Nephron (organoid): ENCODE measurements around the gene NAGK.
A peak's percentile ranks its signal among the peaks of the same experiment; 100 is the strongest.

Source experiments
- H3K27ac Mint-ChIP-seq, 3 experiments: 2 replicates each; pipeline ENCODE4 v1.8.0; 2020; ENCODE audit warnings: mixed read lengths in 3 of 3, mild to moderate bottlenecking in 2 of 3, moderate library complexity in 1 of 3
- H3K27me3 Mint-ChIP-seq: 2 replicates; pipeline ENCODE4 v1.8.0; 2021; ENCODE audit warnings: low read depth, mild to moderate bottlenecking, moderate library complexity, mixed read lengths
- H3K36me3 Mint-ChIP-seq: 2 replicates; pipeline ENCODE4 v1.8.0; 2020; ENCODE audit warnings: low read depth, mixed read lengths
- H3K4me1 Mint-ChIP-seq: 2 replicates; pipeline ENCODE4 v1.8.0; 2020; ENCODE audit warnings: mixed read lengths
- H3K4me3 Mint-ChIP-seq, 3 experiments: 2 replicates each; pipeline ENCODE4 v1.8.0; 2020; ENCODE audit warnings: mild to moderate bottlenecking in 3 of 3, mixed read lengths in 3 of 3, moderate library complexity in 2 of 3
- H3K9me3 Mint-ChIP-seq: 2 replicates; pipeline ENCODE4 v1.8.0; 2020; ENCODE audit warnings: mixed read lengths
- TF ChIP-seq, protein P1 (sequence below), 3 experiments: fragments of 200-600 bp; sonication (generic); IDR thresholded peaks; one replicate each; pipeline ENCODE4 v1.5.0; 2021; ENCODE audit warnings: antibody characterized with exemption in 3 of 3; ENCODE audit not compliant: unreplicated experiment in 3 of 3

NAGK gene

DNA sequence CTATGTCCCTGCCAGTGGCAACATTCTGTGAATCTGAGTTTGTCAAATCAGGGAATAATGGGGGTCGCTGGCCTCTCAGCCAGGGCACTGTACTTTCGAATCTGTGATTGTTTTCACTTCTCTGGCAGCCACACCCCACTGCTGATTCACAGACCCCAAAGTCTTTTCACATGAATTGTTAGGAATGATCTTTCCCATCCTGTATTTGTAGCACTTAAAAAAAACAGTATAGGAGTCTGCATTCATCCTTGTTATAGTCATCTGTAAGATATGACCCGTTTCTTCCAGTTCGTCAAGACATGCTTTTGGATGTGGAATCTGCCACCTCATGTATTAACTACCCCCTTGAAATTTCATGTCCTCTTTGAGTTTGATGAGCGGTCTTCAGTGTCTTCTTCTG is 928 bp downstream of the NAGK start:
- H3K27ac Mint-ChIP-seq: peak overlapping the region; percentile 88 to 98 (median 98)
- TF ChIP-seq, protein P1, sequence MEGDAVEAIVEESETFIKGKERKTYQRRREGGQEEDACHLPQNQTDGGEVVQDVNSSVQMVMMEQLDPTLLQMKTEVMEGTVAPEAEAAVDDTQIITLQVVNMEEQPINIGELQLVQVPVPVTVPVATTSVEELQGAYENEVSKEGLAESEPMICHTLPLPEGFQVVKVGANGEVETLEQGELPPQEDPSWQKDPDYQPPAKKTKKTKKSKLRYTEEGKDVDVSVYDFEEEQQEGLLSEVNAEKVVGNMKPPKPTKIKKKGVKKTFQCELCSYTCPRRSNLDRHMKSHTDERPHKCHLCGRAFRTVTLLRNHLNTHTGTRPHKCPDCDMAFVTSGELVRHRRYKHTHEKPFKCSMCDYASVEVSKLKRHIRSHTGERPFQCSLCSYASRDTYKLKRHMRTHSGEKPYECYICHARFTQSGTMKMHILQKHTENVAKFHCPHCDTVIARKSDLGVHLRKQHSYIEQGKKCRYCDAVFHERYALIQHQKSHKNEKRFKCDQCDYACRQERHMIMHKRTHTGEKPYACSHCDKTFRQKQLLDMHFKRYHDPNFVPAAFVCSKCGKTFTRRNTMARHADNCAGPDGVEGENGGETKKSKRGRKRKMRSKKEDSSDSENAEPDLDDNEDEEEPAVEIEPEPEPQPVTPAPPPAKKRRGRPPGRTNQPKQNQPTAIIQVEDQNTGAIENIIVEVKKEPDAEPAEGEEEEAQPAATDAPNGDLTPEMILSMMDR (IDR thresholded peaks at IDR 0.05; ENCODE audit: unreplicated experiment in 3 of 3): no peak
- peak overlapping the region; percentile 90 to 94 (median 93) for H3K4me3 Mint-ChIP-seq
- H3K9me3 Mint-ChIP-seq: no peaks in the 10 kb centered on the region
- H3K36me3 Mint-ChIP-seq: peaks cover 32% of the 10 kb centered on the region
- H3K27me3 Mint-ChIP-seq: no peaks in the 10 kb centered on the region
- peaks cover 25% of the 10 kb centered on the region for H3K4me1 Mint-ChIP-seq

DNA sequence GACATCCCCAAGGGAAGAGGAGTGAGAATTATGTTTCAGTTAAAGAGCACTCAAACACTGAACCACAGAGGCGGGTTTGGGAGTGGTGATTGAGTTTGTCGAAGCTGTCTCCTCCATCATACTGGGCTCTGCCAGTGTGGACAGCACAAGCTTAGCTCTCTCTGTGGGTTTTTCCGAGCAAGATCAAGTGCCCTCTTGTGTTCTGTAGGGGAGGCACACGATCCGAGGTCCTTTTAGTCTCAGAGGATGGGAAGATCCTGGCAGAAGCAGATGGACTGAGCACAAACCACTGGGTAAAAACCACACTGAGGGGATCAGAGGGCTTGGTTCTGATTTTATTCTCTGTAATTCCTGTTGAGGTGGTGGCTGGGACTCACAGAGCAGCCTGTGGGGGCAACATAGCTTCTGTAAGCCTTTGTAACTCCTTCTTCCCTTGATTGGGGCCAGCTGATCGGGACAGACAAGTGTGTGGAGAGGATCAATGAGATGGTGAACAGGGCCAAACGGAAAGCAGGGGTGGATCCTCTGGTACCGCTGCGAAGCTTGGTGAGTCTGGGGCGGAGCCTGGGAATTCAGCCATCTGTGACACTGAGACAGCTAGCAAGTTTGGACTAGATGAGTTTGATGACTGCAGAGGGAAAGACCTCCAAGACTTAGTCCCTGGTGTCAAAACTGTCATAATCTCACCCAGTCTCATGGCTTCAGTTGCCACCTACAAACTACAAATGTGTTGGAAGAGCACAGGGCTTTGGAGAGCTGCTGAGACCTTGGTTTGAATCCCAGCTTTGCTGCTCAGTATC is 2.0 kb downstream of the NAGK start:
- Mint-ChIP-seq H3K36me3 (peaks cover 37% of the 10 kb centered on the region), H3K4me3 (peak overlapping the region; percentile 90 to 94 (median 93)), H3K9me3 (no peaks in the 10 kb centered on the region), H3K27ac (peak overlapping the region in 2 of 3 experiments; percentile 88 to 98), H3K4me1 (peaks cover 25% of the 10 kb centered on the region), H3K27me3 (no peaks in the 10 kb centered on the region)
- TF ChIP-seq, protein P1 (IDR thresholded peaks at IDR 0.05; ENCODE audit: unreplicated experiment in 3 of 3): peak in 2 of 3 experiments; percentile 22 to 24

DNA sequence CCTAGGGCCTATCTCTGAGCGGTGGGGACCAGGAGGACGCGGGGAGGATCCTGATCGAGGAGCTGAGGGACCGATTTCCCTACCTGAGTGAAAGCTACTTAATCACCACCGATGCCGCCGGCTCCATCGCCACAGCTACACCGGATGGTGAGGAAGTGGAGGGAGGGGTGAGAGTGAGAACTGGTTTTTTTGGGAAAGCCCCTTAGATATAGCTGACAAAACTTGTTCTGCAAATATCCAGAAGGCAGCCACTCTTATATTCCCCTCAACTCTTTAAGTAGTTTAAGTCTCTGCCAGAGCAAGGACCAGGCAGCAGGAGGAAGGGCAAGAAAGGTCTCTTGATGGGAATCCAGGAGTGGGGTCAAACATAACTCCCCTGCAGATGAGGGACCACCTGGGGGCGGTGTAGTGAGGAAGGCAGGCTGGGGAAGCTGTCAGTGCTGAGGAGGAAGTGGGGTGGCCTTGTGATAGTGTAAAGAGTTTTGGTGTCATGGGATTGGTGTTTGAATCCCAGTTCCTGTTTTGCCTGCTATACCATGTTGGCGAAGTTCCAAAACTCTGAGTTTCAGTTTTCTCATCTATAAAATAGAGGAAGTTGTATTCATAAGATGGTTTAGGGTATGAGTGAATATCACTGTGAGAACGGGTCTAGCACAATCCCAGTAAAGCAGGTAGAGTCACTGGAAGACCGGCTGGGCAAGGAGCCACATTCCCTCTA is 3.4 kb downstream of the NAGK start:
- H3K27ac Mint-ChIP-seq: no peak overlapping the region

DNA sequence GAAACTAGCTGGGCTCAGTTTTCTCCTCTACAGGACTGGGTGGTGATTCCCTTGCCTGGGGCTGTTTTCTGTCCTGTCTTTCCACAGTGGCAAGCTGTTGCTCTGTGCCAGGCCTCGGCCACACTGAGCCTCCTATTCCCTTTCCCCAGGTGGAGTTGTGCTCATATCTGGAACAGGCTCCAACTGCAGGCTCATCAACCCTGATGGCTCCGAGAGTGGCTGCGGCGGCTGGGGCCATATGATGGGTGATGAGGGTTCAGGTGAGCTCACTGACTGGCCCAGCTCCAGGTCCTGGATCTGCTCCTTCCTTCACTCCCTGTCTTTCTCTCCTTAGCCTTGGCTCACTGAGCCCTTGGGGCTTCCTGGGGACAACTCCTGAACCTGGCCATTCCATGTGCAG is 4.0 kb downstream of the NAGK start:
- TF ChIP-seq, protein P1 (IDR thresholded peaks at IDR 0.05; ENCODE audit: unreplicated experiment in 3 of 3): no peak
- H3K4me3 Mint-ChIP-seq: no peak overlapping the region

More for the DNA sequence above, 3.4 kb downstream of the NAGK start:
- TF ChIP-seq, protein P1 (IDR thresholded peaks at IDR 0.05; ENCODE audit: unreplicated experiment in 3 of 3): no peak
- peaks cover 25% of the 10 kb centered on the region for H3K4me1 Mint-ChIP-seq
- peak overlapping the region in 1 of 3 experiments; percentile 68 for H3K4me3 Mint-ChIP-seq
- no peaks in the 10 kb centered on the region for H3K9me3 Mint-ChIP-seq
- H3K27me3 Mint-ChIP-seq: no peaks in the 10 kb centered on the region
- H3K36me3 Mint-ChIP-seq: peaks cover 39% of the 10 kb centered on the region

DNA sequence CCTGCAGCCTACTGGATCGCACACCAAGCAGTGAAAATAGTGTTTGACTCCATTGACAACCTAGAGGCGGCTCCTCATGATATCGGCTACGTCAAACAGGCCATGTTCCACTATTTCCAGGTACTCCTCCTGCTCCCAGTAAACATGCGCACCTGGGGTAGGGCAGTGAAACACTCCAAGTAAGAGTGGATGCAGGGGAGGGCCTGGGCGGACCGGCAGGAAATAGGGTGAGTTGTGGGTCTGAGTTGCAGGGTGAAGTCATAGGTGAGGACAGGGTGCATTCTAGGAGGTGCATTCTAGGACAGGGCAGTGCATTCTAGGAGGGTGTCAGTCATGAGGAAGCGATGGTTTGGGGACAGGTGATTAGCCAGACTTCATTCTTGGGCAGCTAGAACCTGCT is 5.0 kb downstream of the NAGK start:
- TF ChIP-seq, protein P1 (IDR thresholded peaks at IDR 0.05; ENCODE audit: unreplicated experiment in 3 of 3): no peak
- H3K27me3 Mint-ChIP-seq: no peaks in the 10 kb centered on the region
- H3K4me3 Mint-ChIP-seq: no peak overlapping the region
- peaks cover 49% of the 10 kb centered on the region for H3K36me3 Mint-ChIP-seq
- H3K9me3 Mint-ChIP-seq: no peaks in the 10 kb centered on the region
- H3K4me1 Mint-ChIP-seq: peaks cover 25% of the 10 kb centered on the region
- no peak overlapping the region for H3K27ac Mint-ChIP-seq

More for the DNA sequence above, 4.0 kb downstream of the NAGK start:
- no peaks in the 10 kb centered on the region for H3K9me3 Mint-ChIP-seq
- H3K27me3 Mint-ChIP-seq: no peaks in the 10 kb centered on the region
- H3K36me3 Mint-ChIP-seq: peaks cover 45% of the 10 kb centered on the region
- peaks cover 25% of the 10 kb centered on the region for H3K4me1 Mint-ChIP-seq
- no peak overlapping the region for H3K27ac Mint-ChIP-seq
